Nephron progenitor cell (in vitro differentiated cells): ENCODE measurements around the gene INHBA.

Experiments used
- DNase-seq: peaks from one replicate; pipeline ENCODE4 v3.0.0; 2021
- H3K27ac Mint-ChIP-seq: 2 replicates; pipeline ENCODE4 v1.8.0; 2021; ENCODE audit warnings: mild to moderate bottlenecking, moderate library complexity, mixed read lengths
- H3K27me3 Mint-ChIP-seq: 2 replicates; pipeline ENCODE4 v1.8.0; 2021; ENCODE audit warnings: mild to moderate bottlenecking, low read depth, mixed read lengths; ENCODE audit not compliant: poor library complexity
- H3K36me3 Mint-ChIP-seq: 2 replicates; pipeline ENCODE4 v1.8.0; 2021; ENCODE audit warnings: low read depth, mixed read lengths
- H3K4me1 Mint-ChIP-seq: 2 replicates; pipeline ENCODE4 v1.8.0; 2021; ENCODE audit warnings: mixed read lengths
- H3K4me3 Mint-ChIP-seq: 2 replicates; pipeline ENCODE4 v1.8.0; 2021; ENCODE audit warnings: mild to moderate bottlenecking, moderate library complexity, mixed read lengths
- H3K9me3 Mint-ChIP-seq: 2 replicates; pipeline ENCODE4 v1.8.0; 2021; ENCODE audit warnings: mild to moderate bottlenecking, moderate library complexity, mixed read lengths
- TF ChIP-seq, protein P1 (sequence below): fragments of 200-600 bp; sonication (generic); IDR thresholded peaks from 2 replicates; pipeline ENCODE4 v1.5.0; 2021; ENCODE audit warnings: antibody characterized with exemption

INHBA gene

GRCh38 chr7:41744161-41744560 lies 41.3 kb upstream of the INHBA start:
- H3K36me3 Mint-ChIP-seq, result peaks cover 4% of the 10 kb centered on the region
- H3K4me3 Mint-ChIP-seq, result no peak overlapping the region
- TF ChIP-seq, protein P1, sequence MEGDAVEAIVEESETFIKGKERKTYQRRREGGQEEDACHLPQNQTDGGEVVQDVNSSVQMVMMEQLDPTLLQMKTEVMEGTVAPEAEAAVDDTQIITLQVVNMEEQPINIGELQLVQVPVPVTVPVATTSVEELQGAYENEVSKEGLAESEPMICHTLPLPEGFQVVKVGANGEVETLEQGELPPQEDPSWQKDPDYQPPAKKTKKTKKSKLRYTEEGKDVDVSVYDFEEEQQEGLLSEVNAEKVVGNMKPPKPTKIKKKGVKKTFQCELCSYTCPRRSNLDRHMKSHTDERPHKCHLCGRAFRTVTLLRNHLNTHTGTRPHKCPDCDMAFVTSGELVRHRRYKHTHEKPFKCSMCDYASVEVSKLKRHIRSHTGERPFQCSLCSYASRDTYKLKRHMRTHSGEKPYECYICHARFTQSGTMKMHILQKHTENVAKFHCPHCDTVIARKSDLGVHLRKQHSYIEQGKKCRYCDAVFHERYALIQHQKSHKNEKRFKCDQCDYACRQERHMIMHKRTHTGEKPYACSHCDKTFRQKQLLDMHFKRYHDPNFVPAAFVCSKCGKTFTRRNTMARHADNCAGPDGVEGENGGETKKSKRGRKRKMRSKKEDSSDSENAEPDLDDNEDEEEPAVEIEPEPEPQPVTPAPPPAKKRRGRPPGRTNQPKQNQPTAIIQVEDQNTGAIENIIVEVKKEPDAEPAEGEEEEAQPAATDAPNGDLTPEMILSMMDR, result no peak
- H3K27ac Mint-ChIP-seq, result no peak overlapping the region
- DNase-seq, result no peak
- peaks cover 38% of the 10 kb centered on the region for H3K9me3 Mint-ChIP-seq
- H3K27me3 Mint-ChIP-seq, result peaks cover 8% of the 10 kb centered on the region
- no peaks in the 10 kb centered on the region for H3K4me1 Mint-ChIP-seq

DNA sequence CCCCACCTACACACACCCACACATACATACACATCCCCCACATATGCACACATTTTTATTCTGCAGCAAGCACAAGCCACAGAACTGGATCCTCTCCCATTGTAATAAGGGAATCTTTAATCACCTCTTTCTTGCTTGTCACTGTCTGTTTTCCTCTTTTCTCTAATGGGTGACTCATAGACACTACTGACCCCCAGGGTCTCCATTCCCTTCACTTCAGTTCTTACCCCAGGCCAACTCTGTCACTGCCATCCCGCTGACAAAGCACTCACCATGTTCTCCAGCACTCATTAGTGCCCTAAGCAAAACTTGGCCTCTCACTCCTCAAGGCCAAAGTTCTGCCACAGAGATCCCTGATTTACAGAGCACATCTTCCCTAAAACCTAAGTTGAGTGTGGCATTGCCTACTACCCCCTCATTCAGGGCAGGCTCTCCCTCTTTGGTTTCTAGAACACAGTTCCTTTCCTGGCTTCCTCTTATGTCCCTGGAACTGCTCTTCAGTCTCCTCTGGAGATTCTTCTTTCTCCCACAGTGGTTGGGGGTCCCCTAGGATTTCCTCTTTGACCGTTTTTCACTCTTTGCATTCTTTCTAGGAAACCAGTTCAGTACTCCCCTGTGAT lies 39.6 kb upstream of the INHBA start:
- Mint-ChIP-seq H3K4me3 (no peak overlapping the region), H3K36me3 (peaks cover 4% of the 10 kb centered on the region), H3K9me3 (peaks cover 30% of the 10 kb centered on the region), H3K27me3 (peaks cover 4% of the 10 kb centered on the region), H3K27ac (no peak overlapping the region), H3K4me1 (peaks cover 8% of the 10 kb centered on the region)
- TF ChIP-seq, protein P1, result no peak
- no peak for DNase-seq

GRCh38 chr7:41738806-41739205 lies 35.9 kb upstream of the INHBA start:
- peaks cover 4% of the 10 kb centered on the region for H3K27me3 Mint-ChIP-seq
- no peak overlapping the region for H3K27ac Mint-ChIP-seq
- TF ChIP-seq, protein P1, result no peak
- no peak for DNase-seq
- peaks cover 4% of the 10 kb centered on the region for H3K36me3 Mint-ChIP-seq
- H3K4me1 Mint-ChIP-seq, result peaks cover 11% of the 10 kb centered on the region
- H3K9me3 Mint-ChIP-seq, result peaks cover 23% of the 10 kb centered on the region
- H3K4me3 Mint-ChIP-seq, result no peak overlapping the region

DNA sequence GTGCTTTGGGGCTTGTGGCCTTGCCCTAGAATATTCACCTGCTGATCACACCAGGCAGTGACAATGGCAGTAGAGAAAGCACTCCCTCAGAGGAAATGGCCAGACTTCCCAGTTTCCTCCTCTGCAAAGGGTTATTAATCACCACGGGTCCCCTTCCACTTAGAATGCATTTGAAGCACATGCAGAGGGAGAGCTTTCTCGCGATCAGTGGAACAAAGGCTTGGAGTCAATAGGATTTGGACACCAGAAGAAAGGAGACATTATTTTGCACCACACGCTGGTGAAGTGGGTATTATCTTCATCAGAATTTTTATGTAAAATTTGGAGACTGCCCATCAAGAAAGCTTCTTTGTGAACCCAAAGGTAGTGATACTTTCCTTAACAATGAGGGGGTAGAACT lies 35.4 kb upstream of the INHBA start:
- H3K9me3 Mint-ChIP-seq, result peaks cover 18% of the 10 kb centered on the region
- no peak overlapping the region for H3K4me3 Mint-ChIP-seq
- DNase-seq, result no peak
- H3K4me1 Mint-ChIP-seq, result peaks cover 16% of the 10 kb centered on the region
- TF ChIP-seq, protein P1, result no peak
- no peak overlapping the region for H3K27ac Mint-ChIP-seq
- no peaks in the 10 kb centered on the region for H3K27me3 Mint-ChIP-seq
- peaks cover 4% of the 10 kb centered on the region for H3K36me3 Mint-ChIP-seq

DNA sequence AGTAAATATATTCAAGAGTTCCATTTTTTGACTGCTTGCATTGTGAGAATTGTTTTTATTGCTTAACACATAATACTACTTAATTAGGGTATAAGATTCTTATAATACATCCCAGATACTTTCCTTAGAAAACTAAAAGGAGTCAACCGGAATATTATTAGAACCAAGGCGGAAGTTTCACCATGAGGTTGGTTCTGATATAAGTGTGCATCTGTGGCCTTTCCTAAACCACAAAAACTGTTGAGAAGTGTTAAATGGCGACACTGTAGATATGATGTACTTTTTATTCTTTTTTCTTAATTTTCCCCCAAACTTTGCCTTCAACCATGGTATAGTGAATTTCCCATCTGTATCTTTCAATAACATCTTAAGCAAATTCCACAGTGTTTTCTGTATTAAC lies 32.3 kb upstream of the INHBA start:
- DNase-seq, result no peak
- Mint-ChIP-seq H3K4me3 (no peak overlapping the region), H3K27me3 (no peaks in the 10 kb centered on the region), H3K9me3 (no peaks in the 10 kb centered on the region), H3K36me3 (no peaks in the 10 kb centered on the region), H3K4me1 (peaks cover 42% of the 10 kb centered on the region), H3K27ac (no peak overlapping the region)
- TF ChIP-seq, protein P1, result no peak

- TF ChIP-seq, protein P1, result no peak
- Mint-ChIP-seq H3K4me3 (no peak overlapping the region), H3K27me3 (no peaks in the 10 kb centered on the region), H3K36me3 (no peaks in the 10 kb centered on the region), H3K27ac (peak overlapping the region; percentile 55), H3K9me3 (no peaks in the 10 kb centered on the region), H3K4me1 (peaks cover 49% of the 10 kb centered on the region)
- DNase-seq, result no peak
Measured at GRCh38 chr7:41732843-41733306, 30.0 kb upstream of the INHBA start.
